GM21447 (cell line): ENCODE measurements around the gene SMIM21.

ENCODE experiments used
- ATAC-seq: cut with Tn5 transposase; IDR thresholded peaks from one replicate; pipeline ENCODE4 v1.9.1; 2021; ENCODE audit not compliant: unreplicated experiment

SMIM21 gene

GRCh38 chr18:75428490-75428889 is 987 bp upstream of the SMIM21 start:
- ATAC-seq = no peak

DNA sequence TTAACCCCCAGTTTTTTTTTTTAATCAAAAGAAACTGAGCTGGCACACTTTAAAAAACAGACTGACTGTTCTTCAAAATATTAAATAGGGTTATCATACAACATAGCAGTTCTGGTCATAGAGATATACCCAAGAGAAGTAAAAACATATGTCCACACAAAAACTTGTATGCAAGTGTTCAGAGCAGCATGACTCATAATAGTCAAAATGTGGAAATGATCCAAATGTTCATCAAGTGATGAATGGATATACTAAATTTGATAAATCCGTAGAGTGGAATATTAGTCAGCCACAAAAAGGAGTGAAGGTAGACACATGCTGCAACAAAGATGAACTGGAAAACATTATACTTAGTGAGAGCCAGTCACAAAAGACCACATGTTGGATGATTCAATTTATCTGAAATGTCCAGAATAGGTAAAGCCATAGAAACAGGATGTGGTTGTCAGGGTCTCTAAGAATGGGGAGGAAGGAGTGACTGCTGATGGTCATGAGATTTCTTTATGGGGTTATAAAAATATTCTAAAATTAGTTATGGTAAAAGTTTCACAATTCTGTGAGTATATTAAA is 5.1 kb downstream of the SMIM21 start:
- ATAC-seq = no peak

DNA sequence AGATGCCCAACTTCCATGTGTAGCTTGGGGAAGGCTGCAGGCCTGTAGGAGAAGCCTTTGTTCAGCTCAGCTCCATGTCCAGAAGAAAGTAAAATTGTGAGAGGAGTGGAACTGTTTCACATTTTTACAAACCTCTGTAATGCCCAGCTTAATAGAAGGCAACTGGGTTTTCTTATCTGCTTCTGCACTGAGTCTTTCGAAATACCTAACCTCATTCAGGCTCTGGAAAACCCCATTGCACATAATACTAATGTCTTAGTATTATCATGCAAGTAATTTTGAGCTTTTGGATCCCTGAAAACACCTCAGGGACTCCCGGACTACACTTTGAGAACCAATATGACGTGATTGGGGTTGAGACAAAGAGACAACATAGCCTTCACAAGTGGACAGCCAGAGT is 5.8 kb downstream of the SMIM21 start:
- no peak for ATAC-seq

- ATAC-seq = no peak
Observed at GRCh38 chr18:75418293-75419005, 9.1 kb downstream of the SMIM21 start.

GRCh38 chr18:75410611-75411010 is 16.9 kb downstream of the SMIM21 start:
- no peak for ATAC-seq

DNA sequence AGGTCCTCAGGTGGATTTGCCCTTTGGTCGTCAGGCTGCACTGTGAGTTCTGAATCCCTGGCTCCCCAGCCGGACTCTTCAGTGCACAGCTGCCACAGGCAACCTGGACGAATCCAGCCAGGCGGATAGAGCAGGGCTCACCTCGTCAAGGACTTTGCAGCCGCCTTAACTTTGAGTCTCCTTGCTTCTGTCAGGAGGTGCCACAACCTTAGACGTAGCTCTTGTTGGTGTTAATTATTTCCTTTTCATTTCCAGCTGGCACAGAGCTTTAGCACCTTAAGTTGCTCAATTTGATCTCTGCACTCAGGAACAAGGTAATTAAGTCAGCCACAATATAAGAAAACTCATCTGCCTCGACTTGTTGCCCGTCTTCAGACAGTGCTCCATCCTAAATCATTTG is 17.7 kb downstream of the SMIM21 start:
- ATAC-seq = no peak

DNA sequence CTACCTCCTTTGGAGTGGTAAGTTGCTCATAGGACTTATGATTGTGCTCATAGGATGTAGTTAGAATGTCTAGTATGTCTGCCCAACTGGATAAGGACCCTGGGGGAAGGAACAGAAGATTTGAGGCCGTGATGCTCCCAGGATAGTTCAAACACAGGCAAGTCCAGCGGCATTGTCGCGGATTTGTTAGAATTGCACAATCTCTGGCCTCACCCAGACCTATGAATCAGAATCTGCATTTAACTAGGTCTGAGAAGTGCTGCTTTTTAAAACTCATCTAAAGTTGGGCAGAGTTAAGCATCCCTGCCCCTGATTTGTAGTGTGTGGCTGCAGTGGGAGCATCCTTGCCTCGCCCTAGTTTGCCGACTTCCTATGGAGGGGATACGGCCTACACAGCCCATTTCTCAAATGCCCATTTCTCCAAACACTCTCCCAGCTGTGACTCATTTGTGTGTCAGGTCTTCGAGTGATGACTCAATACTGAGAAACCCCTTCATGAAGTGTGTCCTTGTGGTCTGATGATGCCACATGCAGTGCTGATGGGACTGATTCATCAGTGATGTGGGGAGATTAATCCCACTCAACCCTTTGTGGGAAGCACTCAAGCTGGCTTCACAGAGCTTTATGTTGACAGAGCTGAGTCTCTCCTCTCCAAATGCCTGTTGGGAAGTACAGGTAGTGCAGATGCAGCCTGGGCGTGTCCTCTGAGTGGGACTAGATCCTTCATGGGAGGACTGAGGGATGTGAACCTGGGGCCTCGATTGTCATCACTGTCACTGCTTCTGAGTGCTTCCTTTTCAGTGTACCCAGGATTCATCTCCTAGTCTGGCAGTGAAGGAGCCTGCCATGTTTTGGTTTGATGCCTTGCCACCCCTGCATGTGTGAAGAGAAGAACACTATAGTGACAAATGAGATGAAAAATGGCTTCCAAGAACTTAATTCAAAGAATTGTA is 18.7 kb downstream of the SMIM21 start:
- ATAC-seq = no peak

DNA sequence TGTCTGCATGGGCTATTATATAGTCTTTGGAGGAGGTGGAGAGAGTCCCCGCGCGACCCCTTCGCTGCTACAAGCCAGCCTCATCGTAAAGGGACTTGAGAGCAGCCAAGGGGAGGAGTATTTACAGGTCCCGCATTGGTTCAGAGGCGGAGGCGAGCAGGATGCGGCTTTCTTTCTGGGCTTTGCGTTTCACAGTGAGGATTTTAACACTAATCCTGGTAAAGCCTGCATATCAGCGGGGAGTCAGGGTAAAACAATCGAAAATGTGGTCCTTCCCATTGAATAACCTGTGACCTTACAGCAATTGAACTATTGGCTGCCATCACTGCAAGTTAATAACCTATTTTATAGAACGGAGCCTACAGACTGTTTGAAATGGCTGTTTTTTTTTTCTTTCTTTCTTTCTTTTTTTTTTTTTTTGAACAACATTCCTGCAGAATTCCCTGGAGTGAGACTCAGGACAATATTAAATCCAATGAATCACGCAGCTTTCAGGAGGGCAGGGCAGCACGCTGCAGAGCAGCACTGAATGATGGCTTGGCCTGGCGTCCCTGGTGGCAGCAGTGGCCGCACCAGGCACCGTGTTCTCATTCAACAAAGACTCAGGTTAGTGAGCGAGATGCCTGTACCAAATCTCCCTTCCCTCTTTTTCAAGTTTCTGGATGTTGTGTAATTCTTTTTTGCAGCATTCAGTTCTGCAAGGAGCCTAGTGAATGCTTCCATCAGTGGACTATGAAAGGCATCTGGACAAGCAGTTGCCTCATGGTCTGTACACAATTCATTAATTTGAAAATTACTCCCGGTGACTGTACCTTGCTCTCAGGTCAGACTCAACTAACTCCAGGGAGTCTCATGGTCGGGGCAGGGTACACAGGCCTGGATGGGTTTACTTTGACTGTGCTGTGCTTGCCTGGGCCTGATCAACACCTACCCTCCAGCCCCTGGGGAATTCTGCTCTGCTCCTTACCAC is 19.8 kb downstream of the SMIM21 start:
- ATAC-seq = no peak

DNA sequence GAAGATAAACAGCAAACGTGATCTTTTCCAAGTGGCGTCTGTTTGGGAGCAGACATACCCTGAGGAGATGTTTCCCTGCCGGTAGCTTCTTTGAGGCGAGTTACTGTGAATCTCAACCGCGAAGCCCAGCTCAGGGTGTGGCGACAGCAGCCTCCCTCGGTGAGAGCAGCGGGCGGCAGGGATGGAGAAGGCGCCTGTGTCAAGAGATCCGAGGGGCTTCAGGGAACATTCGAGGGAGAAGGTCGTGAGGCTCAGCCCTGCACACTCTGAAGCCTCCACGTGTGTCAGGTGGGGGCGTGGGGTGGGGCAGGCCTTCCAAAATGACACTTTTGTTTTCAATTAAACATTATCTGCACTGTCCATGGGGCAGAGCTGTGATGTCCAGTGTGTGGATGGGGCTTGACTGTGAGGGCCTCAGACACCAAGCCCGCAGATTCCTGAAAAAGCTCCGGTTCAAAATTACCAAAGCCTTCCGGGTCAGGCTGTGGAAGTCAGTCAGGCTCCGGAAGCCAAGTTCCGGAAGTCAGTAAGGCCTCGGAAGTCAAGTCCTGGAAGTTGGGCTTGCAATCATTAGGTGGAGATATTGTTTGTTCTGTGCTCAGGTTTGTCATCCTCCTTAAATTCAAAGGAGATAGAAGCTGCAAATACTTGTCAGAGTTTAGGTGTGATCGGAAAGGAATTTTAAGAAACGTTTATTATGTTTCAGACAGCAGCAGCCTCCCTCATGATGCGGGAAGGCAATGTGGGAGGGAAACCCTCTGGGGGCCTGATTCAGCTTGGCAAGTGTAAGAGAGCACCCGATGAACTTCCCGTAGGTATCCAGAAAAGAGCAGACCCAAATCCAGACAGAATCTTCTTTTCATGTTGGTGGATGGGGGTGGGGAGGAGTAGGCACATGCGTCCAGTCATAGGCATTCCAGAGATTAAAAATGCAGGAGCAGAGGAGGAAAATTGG is 20.7 kb downstream of the SMIM21 start:
- ATAC-seq = no peak

- no peak for ATAC-seq
Observed at GRCh38 chr18:75405351-75405750, 22.2 kb downstream of the SMIM21 start.

DNA sequence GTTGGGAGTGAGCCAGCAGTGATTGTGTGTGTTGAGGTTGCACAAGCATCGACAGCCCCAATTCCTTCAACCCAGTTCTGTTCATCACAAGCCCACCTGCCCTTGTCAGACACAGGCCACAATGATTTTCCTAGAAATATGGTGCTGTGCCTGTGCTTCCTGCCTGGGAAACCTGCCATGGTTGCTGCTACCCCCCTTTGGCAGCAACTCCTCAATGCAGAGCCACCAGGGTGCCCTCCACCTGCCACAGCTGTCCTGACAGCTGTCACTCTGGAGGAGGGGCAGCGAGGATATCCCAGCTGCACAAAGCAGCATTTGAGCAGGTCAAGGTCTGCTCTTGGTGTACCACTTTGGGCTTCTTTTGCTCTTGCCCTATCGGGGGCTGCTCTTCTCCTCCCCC is 27.1 kb downstream of the SMIM21 start:
- no peak for ATAC-seq

DNA sequence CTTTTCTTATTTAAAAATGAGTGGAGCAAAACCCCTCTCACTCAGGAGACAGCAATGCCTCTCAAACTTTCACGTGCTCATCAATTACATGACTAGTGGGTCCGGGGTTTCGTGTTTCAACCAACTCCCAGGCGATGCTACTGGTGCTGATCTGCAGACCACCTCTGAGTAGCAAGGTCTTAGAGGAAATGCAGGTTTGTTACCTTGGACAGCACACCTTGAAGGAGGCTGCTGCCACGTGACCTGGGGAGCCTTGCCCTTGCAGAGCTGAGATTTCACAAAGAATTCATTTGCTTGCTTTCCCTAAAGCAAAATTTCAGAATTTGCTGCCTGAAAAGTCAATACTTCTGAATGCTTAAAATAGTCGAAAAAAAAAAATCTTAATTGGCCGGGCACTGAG is 32.4 kb downstream of the SMIM21 start:
- ATAC-seq = no peak

DNA sequence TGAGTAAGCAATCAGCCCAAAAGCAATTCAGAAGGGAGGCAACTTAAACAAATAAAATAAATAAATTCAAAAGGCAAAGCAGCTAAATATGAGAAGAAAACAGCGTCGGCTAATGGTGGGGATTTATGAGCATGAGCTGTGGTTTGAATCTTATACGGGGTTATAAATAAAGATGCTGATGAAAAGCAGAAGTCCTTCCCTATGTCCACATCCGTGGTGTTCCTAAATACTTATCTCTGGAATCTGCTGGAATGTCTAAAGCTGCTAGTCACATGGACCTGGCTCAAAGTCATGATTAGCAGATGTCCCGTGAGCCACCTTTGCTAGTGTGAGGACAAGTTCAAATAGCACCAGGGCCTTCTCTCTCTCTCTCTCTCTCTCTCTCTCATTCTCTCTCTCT is 33.8 kb downstream of the SMIM21 start:
- no peak for ATAC-seq

DNA sequence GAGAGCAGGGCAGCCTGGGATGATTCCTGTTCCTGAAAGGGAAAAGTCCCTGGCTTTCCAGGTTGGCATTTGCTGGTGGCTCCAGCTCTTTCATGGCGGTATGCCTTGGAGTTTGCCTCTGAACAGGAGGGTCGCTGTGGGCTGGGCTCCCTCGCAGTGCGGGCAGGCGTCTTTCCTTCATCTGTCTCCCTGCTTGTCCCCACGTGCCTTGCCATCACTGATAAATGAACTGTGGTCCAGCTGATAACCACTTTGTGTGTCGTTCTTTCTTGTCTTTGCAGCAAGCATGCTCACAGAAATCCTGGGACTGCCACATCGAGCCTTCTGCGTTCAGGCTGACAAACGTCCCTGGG is 35.3 kb downstream of the SMIM21 start:
- ATAC-seq = no peak

DNA sequence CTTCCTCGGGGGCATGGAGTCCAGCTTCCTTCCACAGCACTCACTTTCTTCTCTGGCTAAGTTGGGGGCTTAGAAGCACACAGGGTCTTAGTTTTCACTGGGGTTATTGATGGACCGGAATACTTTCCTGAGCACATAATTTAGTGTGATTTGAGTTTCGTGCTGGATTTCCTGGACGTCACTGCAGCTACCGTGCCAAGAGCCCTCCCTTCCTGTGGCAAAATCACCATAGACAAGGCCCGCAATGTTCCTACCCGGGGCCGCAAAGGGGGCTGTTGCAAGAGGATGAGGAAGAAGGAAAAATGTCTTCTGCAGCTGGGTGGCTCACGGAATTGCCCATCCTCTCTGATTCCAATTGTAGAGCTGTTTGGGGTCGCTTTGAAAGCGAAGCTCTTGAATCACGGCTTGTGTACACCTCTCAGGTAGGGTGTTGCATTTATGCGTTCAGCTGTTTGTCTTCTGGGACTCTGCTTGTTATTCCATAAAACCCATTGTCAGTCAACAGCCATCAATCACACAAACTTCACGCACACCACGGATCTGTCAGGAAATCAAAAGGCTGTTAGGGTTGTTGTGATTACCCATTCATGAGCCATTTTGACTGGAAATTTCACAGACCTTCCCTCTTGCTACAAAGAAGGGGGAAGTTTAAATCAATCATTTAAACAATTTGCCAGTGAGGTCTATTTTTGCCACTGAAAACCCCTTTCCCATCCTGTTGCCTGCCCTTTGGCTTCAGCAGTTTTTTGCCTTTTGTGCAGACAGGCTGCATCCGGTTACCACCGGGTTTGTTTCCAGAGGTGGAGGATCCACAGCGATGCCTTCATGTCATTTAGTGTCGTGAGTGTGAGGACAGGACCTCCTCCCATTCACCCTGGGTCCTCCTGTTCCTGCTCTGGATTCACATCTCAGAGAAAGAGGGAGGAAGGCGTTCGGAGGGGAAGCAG is 36.0 kb downstream of the SMIM21 start:
- ATAC-seq = no peak

DNA sequence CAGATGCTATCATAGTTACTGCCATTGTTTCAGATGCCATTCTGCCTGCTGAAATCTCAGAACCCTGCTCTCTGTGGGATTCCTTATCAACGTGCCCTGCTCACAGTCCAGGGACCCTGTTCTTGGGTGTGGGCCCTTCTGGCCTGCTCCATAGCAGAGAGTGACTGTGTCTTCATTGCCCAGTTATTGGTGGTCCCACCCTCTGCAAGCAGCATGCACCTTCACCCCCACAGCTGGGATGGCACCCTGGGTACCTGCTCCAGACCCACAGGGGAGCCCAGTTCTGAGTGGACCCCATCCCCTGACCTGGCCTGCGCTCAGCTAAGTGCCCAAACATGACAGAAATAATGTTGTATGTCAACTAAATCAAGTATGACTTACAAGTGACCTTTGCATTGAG is 36.6 kb downstream of the SMIM21 start:
- ATAC-seq = no peak

GRCh38 chr18:75384144-75384543 is 43.4 kb downstream of the SMIM21 start:
- no peak for ATAC-seq
